OCI-LY3 (cell line): ENCODE data around the gene LARP1.
"Not testable (repeated sequence)": the region's sequence is repeated elsewhere in the genome, so short reads cannot be mapped to it uniquely, and the experiment has no call there.

Experiments
- H2AFZ ChIP-seq: fragments of 200-600, 300-600 bp; shearing (Covaris generic); 2 replicates; pipeline ENCODE4 v1.6.0; 2014; ENCODE audit warnings: antibody characterized with exemption, low read depth, low read length
- H3K27ac ChIP-seq: fragments of 200-600, 300-600 bp; sonication (generic); 2 replicates; pipeline ENCODE4 v1.5.1; 2014; ENCODE audit warnings: mild to moderate bottlenecking, low read length, moderate library complexity, mixed read lengths
- H3K27me3 ChIP-seq: fragments of 200-600, 300-600 bp; sonication (generic); 2 replicates; pipeline ENCODE4 v1.6.1; 2014; ENCODE audit warnings: low read depth, low read length, mixed read lengths
- H3K36me3 ChIP-seq: fragments of 200-600, 300-600 bp; sonication (generic); replicated peaks from 2 replicates; pipeline ENCODE3; 2014; ENCODE audit warnings: low read depth, low read length, mixed read lengths
- H3K4me1 ChIP-seq: fragments of 300-600, 200-600 bp; sonication (generic); 2 replicates; pipeline ENCODE4 v1.6.1; 2014; ENCODE audit warnings: low read length, mixed read lengths
- H3K4me2 ChIP-seq: fragments of 200-600, 300-600 bp; sonication (generic); 2 replicates; pipeline ENCODE4 v1.6.1; 2014; ENCODE audit warnings: low read length, mixed read lengths
- H3K4me3 ChIP-seq: fragments of 300-600, 200-600 bp; sonication (generic); 2 replicates; pipeline ENCODE4 v1.5.1; 2014; ENCODE audit warnings: antibody characterized with exemption, mild to moderate bottlenecking, low read length, moderate library complexity
- H3K79me2 ChIP-seq: fragments of 300-600, 200-600 bp; shearing (Covaris generic); 2 replicates; pipeline ENCODE4 v1.6.1; 2014; ENCODE audit warnings: mild to moderate bottlenecking, low read length, mixed read lengths
- H3K9ac ChIP-seq: fragments of 300-600, 200-600 bp; shearing (Covaris generic); 2 replicates; pipeline ENCODE4 v1.6.0; 2014; ENCODE audit warnings: mild to moderate bottlenecking, low read length, moderate library complexity
- H3K9me3 ChIP-seq: fragments of 200-600, 300-600 bp; shearing (Covaris generic); 2 replicates; pipeline ENCODE4 v1.6.1; 2014; ENCODE audit warnings: low read length, mixed read lengths; ENCODE audit not compliant: insufficient read depth
- H4K20me1 ChIP-seq: fragments of 200-600, 300-600 bp; sonication (generic); 2 replicates; pipeline ENCODE4 v1.6.1; 2016; ENCODE audit warnings: low read length, mixed read lengths; ENCODE audit not compliant: insufficient read depth
- CTCF ChIP-seq: fragments of 200-600, 300-600 bp; sonication (generic); IDR thresholded peaks from 2 replicates; pipeline ENCODE4 v1.5.1; 2014; ENCODE audit warnings: antibody characterized with exemption, low read length, low read depth
- EZH2phosphoT487 ChIP-seq: fragments of 200-600 bp; shearing (Covaris generic); IDR thresholded peaks from 2 replicates; pipeline ENCODE4 v1.6.1; 2018; ENCODE audit warnings: antibody characterized with exemption, mixed run types, low read depth

Gene LARP1

GRCh38 chr5:154756868-154757813 lies 2.0 kb downstream of the LARP1 start:
- Histone ChIP-seq H3K9me3 (no peaks in the 10 kb centered on the region), H3K36me3 (peaks cover 3% of the 10 kb centered on the region), H3K4me2 (peak overlapping the region; percentile 83), H3K27ac (peak overlapping the region; percentile 70), H3K27me3 (no peaks in the 10 kb centered on the region), H2AFZ (no peak overlapping the region), H3K9ac (peak overlapping the region; percentile 96), H3K79me2 (peaks cover 86% of the 10 kb centered on the region), H3K4me1 (peaks cover 50% of the 10 kb centered on the region), H4K20me1 (peaks cover 50% of the 10 kb centered on the region), H3K4me3 (peak overlapping the region; percentile 92)
- TF ChIP-seq CTCF = no peak
- TF ChIP-seq EZH2phosphoT487 = no peak

DNA sequence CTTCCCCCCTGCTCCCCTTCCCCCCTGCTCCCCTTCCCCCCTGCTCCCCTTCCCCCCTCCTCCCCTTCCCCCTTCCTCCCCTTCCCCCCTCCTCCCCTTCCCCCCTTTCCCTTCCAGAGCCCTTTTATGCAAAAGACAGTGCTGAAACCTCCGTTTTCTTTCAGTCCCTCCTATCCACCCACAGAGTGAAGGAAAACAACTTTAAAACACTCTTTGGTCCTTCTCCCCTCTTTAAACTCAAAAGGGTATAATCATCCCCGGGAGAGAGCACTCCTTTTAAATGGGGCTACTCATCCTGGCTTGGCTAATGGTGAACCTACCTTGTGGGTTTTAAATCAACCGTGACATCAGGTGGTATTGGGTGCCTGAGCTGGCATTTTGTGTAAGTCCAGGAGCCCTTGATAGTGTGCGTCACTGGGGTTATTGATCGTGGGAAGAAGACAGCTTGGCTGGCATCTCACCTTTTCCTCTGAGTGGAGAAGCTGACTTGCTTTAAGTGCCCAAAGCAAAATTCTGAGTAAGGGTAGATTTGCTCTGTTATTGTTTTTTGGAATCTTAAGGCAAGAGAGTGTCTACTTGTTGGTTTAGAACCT lies 2.7 kb downstream of the LARP1 start:
- Histone ChIP-seq H2AFZ (no peak overlapping the region), H3K79me2 (peaks cover 93% of the 10 kb centered on the region), H4K20me1 (peaks cover 57% of the 10 kb centered on the region), H3K9ac (peak overlapping the region; percentile 56), H3K4me1 (peaks cover 50% of the 10 kb centered on the region), H3K36me3 (peaks cover 5% of the 10 kb centered on the region), H3K27me3 (no peaks in the 10 kb centered on the region), H3K4me3 (peak overlapping the region; percentile 78), H3K27ac (peak overlapping the region; percentile 39), H3K9me3 (no peaks in the 10 kb centered on the region), H3K4me2 (peak overlapping the region; percentile 95)
- TF ChIP-seq EZH2phosphoT487 = no peak
- TF ChIP-seq CTCF = no peak

- no peaks in the 10 kb centered on the region for H3K27me3 ChIP-seq
- no peaks in the 10 kb centered on the region for H3K9me3 ChIP-seq
- peaks cover 63% of the 10 kb centered on the region for H4K20me1 ChIP-seq
- peaks cover 48% of the 10 kb centered on the region for H3K4me1 ChIP-seq
- peaks cover 5% of the 10 kb centered on the region for H3K36me3 ChIP-seq
- no peak overlapping the region for H2AFZ ChIP-seq
- H3K79me2 ChIP-seq = peaks cover 95% of the 10 kb centered on the region
- H3K27ac ChIP-seq = peak overlapping the region; percentile 39
- H3K9ac ChIP-seq = peak overlapping the region; percentile 56
- H3K4me3 ChIP-seq = peak overlapping the region; percentile 78
- peak overlapping the region; percentile 95 for H3K4me2 ChIP-seq
- TF ChIP-seq CTCF = no peak
- TF ChIP-seq EZH2phosphoT487 = no peak
These were observed 3.3 kb downstream of the LARP1 start for GRCh38 chr5:154758493-154758892.

- Histone ChIP-seq H3K36me3 (peaks cover 5% of the 10 kb centered on the region), H3K9me3 (no peaks in the 10 kb centered on the region), H3K27me3 (no peaks in the 10 kb centered on the region), H3K79me2 (peaks cover 95% of the 10 kb centered on the region), H3K27ac (no peak overlapping the region), H3K4me3 (peak overlapping the region; percentile 78), H3K4me2 (peak overlapping the region; percentile 95), H4K20me1 (peaks cover 68% of the 10 kb centered on the region), H3K4me1 (peaks cover 43% of the 10 kb centered on the region), H2AFZ (no peak overlapping the region), H3K9ac (peak overlapping the region; percentile 56)
- TF ChIP-seq EZH2phosphoT487 (no peak), CTCF (no peak)
These were observed 3.8 kb downstream of the LARP1 start for GRCh38 chr5:154758977-154759376.

- H3K79me2 ChIP-seq = peaks cover 97% of the 10 kb centered on the region
- H3K4me3 ChIP-seq = peak overlapping the region; percentile 78; the same call in 1 of the 2 replicates
- not testable (repeated sequence) for H2AFZ ChIP-seq, H3K27ac ChIP-seq, H3K36me3 ChIP-seq, H3K27me3 ChIP-seq, H3K9me3 ChIP-seq, H3K9ac ChIP-seq
- H3K4me1 ChIP-seq = peaks cover 41% of the 10 kb centered on the region
- H4K20me1 ChIP-seq = peaks cover 74% of the 10 kb centered on the region
- peak overlapping the region; percentile 95 for H3K4me2 ChIP-seq
These were observed 4.7 kb downstream of the LARP1 start for GRCh38 chr5:154759868-154760267.
